Thyroid gland (tissue), 4 donors: ENCODE data around the gene NOX5. TPM values are rescaled to one million over a fixed set of nuclear protein-coding genes. Genes with fewer than 3 reads are reported as not detected.

Experiments used
- DNase-seq, 2 donors: peaks; one replicate each; pipeline ENCODE4 v3.0.0-alpha.2; 2019
- H3K27ac ChIP-seq, 3 donors: fragments of 200-600 bp; sonication (generic); 1 replicate in 2 of 3; 2 replicates in 1 of 3; pipeline ENCODE4 v1.5.1; 2016 to 2019; ENCODE audit warnings: mild to moderate bottlenecking in 1 of 3, moderate library complexity in 1 of 3
- H3K27me3 ChIP-seq: fragments of 200-600 bp; sonication (generic); one replicate; pipeline ENCODE4 v1.5.1; 2019
- H3K36me3 ChIP-seq, 2 donors: fragments of 200-600 bp; sonication (generic); one replicate each; pipeline ENCODE4 v1.5.1; 2016 to 2019
- H3K4me1 ChIP-seq, 2 donors: fragments of 200-600 bp; sonication (generic); one replicate each; pipeline ENCODE4 v1.5.1; 2017 to 2019
- H3K4me3 ChIP-seq, 3 donors: fragments of 200-600 bp; sonication (generic); replicated peaks in 1 of 3; 1 replicate in 2 of 3; 2 replicates in 1 of 3; pipeline ENCODE4 v1.5.1; 2016; ENCODE audit warnings: mild to moderate bottlenecking in 1 of 3
- H3K9me3 ChIP-seq: fragments of 200-600 bp; sonication (generic); one replicate; pipeline ENCODE4 v1.5.1; 2017
- CTCF ChIP-seq, 6 experiments: fragments of 200-600 bp in 3 of 6; fragments of 450-650 bp in 3 of 6; sonication (generic) in 3 of 6; IDR thresholded peaks; one replicate each; pipeline ENCODE4 v1.5.1; 2016 to 2019; ENCODE audit warnings: antibody characterized with exemption in 6 of 6, mild to moderate bottlenecking in 2 of 6, inconsistent platforms in 1 of 6, moderate library complexity in 1 of 6
- POLR2A ChIP-seq, 2 donors: fragments of 450-650 bp; IDR thresholded peaks; one replicate each; pipeline ENCODE4 v1.6.1; 2017; ENCODE audit warnings: antibody characterized with exemption in 2 of 2, mild to moderate bottlenecking in 2 of 2, moderate library complexity in 1 of 2
- WGBS, 2 donors: methylation state at CpG; one replicate each; pipeline ENCODE4 v1.1.5; 2017; 5-methylcytosine and 5-hydroxymethylcytosine counted together
- intact Hi-C: fragments of 100-400 bp; cut with DNase I; formaldehyde crosslinking; loops from one replicate; pipeline ENCODE4 v1.15.1; 2023
- total RNA-seq, 4 donors: library from RNA; depleted of rRNA; stranded (reverse); fragments of >200 nt; gene quantifications; one replicate each; pipeline ENCODE4 v1.2.3, GENCODE V29; 2016

The NOX5 gene, protein sequence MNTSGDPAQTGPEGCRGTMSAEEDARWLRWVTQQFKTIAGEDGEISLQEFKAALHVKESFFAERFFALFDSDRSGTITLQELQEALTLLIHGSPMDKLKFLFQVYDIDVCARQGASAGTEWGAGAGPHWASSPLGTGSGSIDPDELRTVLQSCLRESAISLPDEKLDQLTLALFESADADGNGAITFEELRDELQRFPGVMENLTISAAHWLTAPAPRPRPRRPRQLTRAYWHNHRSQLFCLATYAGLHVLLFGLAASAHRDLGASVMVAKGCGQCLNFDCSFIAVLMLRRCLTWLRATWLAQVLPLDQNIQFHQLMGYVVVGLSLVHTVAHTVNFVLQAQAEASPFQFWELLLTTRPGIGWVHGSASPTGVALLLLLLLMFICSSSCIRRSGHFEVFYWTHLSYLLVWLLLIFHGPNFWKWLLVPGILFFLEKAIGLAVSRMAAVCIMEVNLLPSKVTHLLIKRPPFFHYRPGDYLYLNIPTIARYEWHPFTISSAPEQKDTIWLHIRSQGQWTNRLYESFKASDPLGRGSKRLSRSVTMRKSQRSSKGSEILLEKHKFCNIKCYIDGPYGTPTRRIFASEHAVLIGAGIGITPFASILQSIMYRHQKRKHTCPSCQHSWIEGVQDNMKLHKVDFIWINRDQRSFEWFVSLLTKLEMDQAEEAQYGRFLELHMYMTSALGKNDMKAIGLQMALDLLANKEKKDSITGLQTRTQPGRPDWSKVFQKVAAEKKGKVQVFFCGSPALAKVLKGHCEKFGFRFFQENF
- under 1 TPM; 0.22 to 0.88 (median 0.50) TPM for total RNA-seq

GRCh38 chr15:69014454-69014853, at the start of gene NOX5:
TSS of gene NOX5 (plus strand) at chr15:69014695. CDS start at chr15:69014736, 41 bp downstream.
- DNase-seq = no peak
- no peak within 1 kb of the TSS for H3K4me3 ChIP-seq
- intact Hi-C loops = no loop called here
- 89 to 92% methylated on average over 1 of the region's 1 CpG for WGBS, 2 donors
- H3K27me3 ChIP-seq = no peaks in the 10 kb centered on the region
- TF ChIP-seq POLR2A (IDR thresholded peaks at IDR 0.05) = no peak
- TF ChIP-seq CTCF (IDR thresholded peaks at IDR 0.05) = no peak
- no peak within 1 kb of the TSS for H3K27ac ChIP-seq
- H3K36me3 ChIP-seq = no peaks in the 10 kb centered on the region
- no peaks in the 10 kb centered on the region for H3K9me3 ChIP-seq
- peaks cover 0 to 7% of the 10 kb centered on the region in 2 donors for H3K4me1 ChIP-seq

GRCh38 chr15:68966996-68967395, 47.5 kb upstream of the NOX5 start:
- 74 to 79% methylated on average over 5 of the region's 5 CpGs for WGBS, 2 donors
- no peak for DNase-seq
- Histone ChIP-seq H3K27me3 (no peaks in the 10 kb centered on the region), H3K36me3 (no peaks in the 10 kb centered on the region), H3K9me3 (no peaks in the 10 kb centered on the region), H3K4me3 (no peak overlapping the region), H3K4me1 (no peaks in the 10 kb centered on the region), H3K27ac (no peak overlapping the region)
- intact Hi-C loops = no loop called here
- TF ChIP-seq CTCF (IDR thresholded peaks at IDR 0.05) (no peak), POLR2A (IDR thresholded peaks at IDR 0.05) (no peak)

GRCh38 chr15:68967948-68968347, 46.5 kb upstream of the NOX5 start:
- Histone ChIP-seq H3K36me3 (no peaks in the 10 kb centered on the region), H3K4me1 (no peaks in the 10 kb centered on the region), H3K27ac (no peak overlapping the region), H3K9me3 (no peaks in the 10 kb centered on the region), H3K27me3 (no peaks in the 10 kb centered on the region), H3K4me3 (no peak overlapping the region)
- TF ChIP-seq POLR2A (IDR thresholded peaks at IDR 0.05) = no peak
- no peak for TF ChIP-seq CTCF (IDR thresholded peaks at IDR 0.05)
- DNase-seq = no peak
- intact Hi-C loops = no loop called here

DNA sequence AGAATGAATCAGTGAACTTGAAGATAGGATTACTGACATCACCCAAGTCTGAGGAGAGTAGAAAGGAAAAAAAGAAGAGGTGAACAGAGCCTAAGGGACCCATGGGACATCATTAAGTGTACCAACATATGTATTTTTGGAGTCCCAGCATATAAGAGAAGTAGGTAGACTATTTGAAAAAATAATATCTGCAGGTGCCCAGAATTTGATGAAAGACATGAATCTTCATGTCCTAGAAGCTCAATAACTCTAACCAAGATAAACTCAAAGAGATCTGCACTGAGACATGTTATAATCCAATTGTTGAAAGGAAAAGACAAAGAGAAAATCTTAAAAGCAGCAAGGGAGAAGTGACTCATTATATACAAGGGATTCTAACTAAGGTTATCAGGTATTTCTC, 45.2 kb upstream of the NOX5 start:
- no peak for DNase-seq
- intact Hi-C loops = no loop called here
- TF ChIP-seq CTCF (IDR thresholded peaks at IDR 0.05) (no peak), POLR2A (IDR thresholded peaks at IDR 0.05) (no peak)
- Histone ChIP-seq H3K27ac (no peak overlapping the region), H3K36me3 (no peaks in the 10 kb centered on the region), H3K27me3 (no peaks in the 10 kb centered on the region), H3K4me1 (no peaks in the 10 kb centered on the region), H3K9me3 (no peaks in the 10 kb centered on the region), H3K4me3 (no peak overlapping the region)
